Measurements from ENCODE around the gene ABTB2.
"Not testable (repeated sequence)": the region's sequence is repeated elsewhere in the genome, so short reads cannot be mapped to it uniquely, and the experiment has no call there.

ABTB2 gene

DNA sequence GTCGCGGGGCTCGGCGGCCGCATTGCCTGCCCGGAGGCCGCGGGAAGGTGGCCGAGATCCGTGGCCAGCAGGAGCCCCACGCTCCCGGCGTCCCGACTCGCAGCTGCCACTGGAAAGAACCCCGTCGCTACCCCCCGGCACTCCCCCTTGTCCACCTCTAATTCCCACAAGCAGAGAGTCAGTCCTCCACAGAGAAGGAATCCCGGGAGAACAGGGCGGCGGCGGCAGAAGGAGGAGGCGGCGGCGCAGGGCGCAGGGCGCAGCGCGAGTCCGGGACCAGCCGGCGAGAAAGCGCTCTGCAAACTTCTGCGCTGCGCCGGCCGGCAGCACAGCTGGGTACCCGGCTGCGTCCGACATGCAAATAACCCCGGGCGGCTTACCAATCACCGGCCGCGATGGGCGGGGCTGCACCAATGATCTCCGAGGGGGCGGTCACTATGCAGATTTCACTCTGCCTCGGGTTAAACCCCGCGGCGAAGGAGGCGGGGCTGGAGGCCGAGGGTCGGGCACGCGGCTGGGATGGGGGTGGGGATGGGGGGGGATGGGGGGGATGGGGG is at the start of gene ABTB2:
Gene ABTB2, minus strand, starts transcription at position 310 of the 557 bp plus-strand sequence.
- peak within 1 kb of the TSS; percentile 44 for H3K4me3 ChIP-seq (ENCODE audit: low read depth, low read length)

DNA sequence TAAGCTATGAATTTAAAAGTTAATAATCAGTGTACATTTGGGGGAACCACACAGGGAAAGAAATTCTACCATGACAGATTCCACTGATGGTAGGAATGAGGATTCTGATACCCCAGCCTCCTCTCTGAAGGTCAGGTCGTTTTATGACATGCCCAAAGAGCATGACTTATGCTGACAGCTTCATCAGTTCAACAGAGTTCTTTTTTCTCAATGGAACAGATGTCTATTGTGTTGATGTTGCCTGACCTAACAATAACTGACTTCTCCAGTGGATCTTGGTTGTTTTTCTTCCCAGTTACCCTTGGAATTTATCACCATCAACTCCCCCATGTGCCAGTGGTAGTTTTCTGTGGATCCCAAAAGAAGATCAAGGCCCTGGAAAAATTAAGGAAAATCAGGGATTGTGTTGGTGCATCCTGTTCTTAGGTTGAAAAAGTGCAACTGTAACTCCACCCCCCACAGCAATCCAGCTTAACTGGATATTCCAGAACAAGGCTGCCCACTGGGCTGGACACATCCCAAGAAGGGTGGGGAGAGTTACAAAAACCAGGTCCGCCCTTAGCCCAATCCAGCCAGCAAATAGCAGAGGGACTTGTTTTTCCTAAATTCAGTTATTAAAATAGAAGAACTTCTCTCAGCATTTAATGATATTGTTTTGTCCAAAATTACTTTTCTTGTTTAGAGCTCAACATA is 49.5 kb upstream of the ABTB2 start:
- no peak overlapping the region for H3K4me3 ChIP-seq (ENCODE audit: low read depth, low read length)

DNA sequence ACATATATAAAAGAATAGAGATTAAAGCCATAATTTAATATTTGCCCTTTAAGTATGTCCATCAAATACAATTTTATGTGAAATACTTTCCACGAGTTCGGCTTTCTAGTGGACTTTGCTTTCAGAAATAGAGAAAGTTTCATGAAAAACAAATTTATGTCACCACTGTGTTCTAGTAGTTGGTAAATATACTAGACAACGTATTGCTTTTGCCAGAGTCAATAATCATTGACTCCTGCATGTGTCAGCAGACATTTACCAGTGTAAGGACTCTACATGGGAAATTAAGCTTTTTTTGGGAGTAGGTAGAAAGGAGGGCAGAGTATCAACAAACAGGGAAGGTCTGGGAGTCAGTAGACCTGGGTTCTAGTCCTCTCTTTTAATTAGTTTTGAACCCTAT is 48.6 kb upstream of the ABTB2 start:
- H3K4me3 ChIP-seq (ENCODE audit: low read depth, low read length) = no peak overlapping the region

DNA sequence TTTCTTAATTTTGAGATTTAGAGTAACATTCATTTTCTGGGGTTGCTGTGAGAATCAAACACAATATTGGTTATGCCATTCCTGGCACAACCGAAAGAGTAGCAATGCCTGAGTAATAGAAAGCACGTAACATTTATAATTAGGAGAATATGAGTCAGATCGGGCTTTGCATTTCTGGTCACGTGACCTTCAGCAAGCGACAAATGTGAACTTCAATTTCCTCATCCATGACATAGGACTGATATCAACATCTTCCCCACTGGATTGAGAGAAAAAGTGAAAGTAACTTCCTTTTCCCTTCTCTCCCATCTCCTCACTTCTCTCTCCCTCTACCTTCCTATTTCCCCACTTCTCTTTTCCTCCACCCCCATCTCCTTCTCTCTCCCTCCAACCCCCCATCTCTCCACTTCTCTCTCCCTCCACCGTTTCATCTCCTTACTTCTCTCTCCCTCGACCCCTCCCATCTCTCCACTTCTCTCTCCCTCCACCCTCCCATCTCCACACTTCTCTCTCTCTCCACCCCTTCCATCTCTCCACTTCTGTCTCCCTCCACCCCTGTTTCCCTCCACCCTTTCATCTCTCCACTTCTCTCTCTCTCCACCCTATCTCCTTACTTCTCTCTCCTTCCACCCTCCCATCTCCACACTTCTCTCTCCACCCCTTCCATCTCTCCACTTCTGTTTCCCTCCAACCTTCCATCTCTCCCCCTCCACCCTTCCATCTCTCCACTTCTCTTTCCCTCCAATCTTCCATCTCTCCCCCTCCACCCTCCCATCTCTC is 47.5 kb upstream of the ABTB2 start:
- no peak overlapping the region for H3K4me3 ChIP-seq (ENCODE audit: low read depth, low read length)

DNA sequence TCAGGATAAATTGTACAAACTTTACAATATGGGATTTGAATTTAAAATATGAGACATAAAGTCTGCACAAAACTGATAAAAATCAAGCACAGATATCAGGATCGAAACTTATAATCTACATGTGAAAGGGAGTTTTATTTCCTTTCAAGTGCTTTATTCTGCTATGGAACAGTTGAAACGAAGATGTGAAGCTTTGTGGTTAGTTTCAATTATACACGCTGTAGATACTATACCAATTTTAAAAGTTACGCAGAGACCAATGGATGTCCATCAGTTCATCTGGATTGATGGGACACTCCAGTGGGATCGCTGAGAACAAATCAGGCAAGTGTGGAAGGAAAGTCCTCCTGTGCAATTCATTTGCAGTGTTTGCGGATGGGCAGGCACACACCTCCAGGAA is 46.5 kb upstream of the ABTB2 start:
- no peak overlapping the region for H3K4me3 ChIP-seq (ENCODE audit: low read depth, low read length)

DNA sequence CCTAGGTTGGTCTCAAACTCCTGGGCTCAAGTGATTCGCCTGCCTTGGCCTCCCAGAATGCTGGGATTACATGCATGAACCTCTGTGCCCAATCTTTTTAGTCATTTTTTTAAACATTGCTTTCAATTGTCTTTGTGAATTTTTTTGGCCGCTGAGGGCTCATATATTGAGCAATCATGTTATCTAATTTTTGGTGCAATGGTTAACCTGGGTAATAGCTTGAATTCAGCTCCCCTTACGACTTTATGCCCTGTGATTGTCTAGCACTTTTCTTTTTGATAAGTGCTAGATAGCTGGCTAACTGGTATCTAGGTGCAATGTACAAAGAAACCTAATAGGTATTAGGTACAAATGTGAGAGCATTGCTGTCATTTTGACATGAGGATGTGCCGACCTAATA is 45.6 kb upstream of the ABTB2 start:
- H3K4me3 ChIP-seq (ENCODE audit: low read depth, low read length) = no peak overlapping the region

DNA sequence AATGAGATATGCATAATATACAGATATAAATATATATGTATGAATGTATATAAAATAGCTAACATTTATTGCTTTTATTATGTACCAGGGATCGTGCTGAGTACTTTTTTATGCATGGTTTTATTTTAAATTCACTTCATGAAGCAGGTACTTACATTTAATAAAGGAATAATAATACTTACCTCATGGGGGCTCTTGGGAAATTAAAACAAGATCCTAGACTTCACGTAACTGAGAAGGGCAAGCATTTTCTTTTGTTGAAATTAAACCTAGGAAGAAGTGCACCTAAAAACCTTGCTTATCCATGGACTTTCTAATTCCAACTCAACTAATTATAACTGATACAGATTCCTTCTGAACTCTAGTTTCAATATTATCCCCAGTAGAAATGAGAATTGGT is 40.0 kb upstream of the ABTB2 start:
- H3K4me3 ChIP-seq (ENCODE audit: low read depth, low read length) = no peak overlapping the region

DNA sequence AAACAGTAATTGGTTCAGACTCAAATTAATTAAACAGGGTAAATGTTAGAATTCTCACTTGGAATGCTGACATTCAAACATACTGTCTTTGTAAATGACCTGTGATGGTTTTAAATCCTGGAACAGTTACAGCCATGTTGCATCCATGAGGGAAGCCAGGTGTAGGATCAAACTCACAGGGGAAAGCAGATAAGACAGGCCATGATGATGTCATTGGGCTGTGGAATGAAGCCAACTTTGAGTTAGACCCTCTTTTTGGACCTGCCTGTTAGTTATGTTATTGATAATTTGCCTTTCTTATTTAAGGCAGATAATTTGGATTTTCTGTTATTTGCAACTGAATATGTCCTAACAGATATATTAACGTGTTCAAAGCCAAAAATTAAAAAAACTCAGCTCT is 39.3 kb upstream of the ABTB2 start:
- H3K4me3 ChIP-seq (ENCODE audit: low read depth, low read length) = no peak overlapping the region

DNA sequence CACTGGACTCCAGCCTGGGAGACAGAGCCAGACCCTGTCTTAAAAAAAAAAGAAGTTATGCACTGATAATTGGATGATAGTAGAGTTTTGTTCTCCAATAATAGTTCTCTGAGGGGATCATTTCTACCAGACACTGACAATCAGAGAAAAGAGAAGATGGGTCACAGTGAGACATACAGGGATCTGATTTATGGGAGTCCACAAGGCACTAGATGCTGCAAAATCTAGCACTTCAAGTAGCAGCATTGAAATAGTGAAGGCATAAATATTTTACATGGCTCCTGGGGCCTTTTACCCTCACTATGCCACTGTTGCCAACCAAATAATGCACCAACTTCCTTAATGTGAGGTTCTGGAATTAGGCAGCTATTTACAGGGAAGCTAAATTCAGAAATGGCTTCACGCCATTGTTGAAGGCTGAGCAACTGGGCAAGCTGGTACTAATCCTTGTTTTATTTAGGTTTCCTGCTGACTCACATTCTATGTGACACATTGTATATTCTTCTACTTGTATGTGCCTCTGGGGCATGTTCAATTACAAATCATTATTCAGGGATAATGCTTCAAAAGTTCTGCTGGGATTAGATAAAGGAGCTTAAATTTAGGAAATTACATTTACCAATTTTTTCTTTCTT is 38.2 kb upstream of the ABTB2 start:
- H3K4me3 ChIP-seq (ENCODE audit: low read depth, low read length) = no peak overlapping the region

DNA sequence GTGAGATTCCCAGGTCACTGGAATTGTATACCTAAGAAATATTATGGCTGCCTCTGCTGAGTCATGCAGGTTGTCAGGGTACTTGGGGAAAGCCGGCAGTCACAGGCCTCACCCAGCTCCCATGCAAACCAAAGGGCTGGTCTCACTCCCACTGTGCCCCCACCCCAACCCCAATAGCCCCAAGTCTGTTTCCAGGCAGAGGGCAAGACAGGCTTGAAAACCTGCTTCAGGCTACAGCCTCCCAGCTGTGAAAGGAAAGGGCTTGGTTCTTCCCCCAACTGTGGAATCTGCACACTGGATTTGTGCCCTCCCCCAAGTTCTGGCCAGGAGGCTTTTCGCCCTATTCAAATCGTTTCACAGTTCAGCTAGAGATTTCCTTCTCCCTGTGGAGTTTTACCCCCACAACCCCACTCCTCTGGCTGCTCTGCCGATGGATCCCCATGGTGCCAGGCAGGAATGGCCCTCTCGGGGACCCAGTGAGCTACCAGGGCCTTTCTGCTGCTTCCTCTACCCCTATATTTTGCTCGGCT is 37.0 kb upstream of the ABTB2 start:
- H3K4me3 ChIP-seq (ENCODE audit: low read depth, low read length) = no peak overlapping the region

DNA sequence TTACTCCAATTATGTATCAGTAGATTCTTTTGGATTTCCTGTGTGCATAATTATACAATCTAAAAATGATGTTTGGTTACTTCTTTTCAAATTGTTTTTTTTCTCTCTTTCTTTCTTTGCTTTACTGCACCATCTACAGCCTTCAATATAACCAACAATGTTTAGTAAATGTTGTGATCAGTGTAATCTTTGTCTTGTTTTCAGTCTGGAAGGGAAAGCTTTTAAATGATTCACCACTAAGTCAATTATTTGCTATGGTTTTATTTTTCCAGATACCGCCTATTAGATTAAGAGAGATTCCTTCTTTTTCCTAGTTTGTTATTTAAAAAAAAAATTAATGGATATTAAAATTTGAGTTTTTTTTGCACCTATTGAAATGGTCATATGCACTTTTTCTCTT is 29.8 kb upstream of the ABTB2 start:
- no peak overlapping the region for H3K4me3 ChIP-seq (ENCODE audit: low read depth, low read length)

DNA sequence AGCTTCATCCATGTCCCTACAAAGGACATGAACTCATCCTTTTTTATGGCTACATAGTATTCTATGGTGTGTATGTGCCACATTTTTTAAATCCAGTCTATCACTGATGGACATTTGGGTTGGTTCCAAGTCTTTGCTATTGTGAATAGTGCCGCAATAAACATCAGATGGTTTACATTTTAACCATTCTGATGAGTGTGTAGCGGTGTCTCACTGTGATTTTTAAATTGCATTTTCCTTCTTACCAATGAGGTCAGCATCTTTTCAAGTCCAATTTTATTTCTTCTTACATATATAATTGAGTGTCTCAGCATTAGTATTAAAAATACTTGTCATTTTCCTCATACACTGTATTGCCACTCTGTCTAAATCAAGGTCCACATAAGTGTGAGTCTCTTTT is 28.5 kb upstream of the ABTB2 start:
- H3K4me3 ChIP-seq (ENCODE audit: low read depth, low read length) = not testable (repeated sequence)

DNA sequence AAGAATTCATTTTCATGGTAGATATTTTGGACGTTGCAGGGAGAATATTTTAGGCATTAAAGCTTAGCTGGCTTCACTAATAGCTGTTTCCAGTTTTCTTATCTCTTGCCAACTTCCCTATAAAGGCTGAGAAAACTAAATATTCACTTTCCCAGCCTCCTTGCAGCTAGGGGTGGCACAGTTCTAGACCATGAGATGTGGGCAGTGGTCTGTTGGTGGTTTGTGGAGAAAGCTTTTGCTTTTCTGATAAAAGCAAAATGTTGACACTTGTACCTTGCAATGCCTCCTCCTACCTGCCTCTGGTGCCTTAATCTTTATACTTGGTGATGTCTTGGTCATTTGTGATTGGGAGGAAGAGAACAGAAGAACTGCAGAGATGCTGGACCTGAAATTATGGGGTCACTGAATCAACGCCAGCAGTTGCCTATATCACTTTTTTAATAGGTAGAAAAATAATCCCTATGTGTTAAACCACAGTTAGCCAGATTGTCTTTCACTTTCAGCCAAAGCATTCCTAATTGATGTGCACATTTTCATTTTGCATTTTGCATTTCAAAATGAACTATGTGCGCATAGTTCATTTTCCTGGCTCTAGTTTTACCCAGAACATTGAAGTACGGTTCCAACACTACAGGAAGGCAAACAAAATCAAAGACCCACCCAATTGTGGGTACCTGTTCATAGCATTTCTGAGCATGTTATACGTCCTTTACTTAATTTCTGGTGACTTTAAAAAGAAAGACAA is 24.9 kb upstream of the ABTB2 start:
- no peak overlapping the region for H3K4me3 ChIP-seq (ENCODE audit: low read depth, low read length)

DNA sequence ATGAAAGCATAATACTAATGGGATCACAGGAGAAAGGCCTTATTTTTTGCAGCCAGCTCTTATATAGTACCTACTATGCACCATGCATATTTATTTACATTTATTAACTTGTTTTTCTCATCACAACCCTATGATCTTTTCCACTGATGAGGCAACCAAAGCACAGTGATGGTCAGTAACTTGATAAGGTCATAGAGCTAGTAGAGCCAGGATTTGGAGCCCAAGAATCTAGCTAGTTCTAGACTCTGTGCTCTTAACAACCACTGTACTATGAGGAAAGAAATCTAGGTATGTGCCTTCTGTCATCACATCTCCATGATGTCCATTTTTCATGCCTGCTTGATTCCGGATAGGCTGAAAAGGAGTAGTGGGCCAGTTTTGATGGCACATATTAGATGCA is 24.0 kb upstream of the ABTB2 start:
- H3K4me3 ChIP-seq (ENCODE audit: low read depth, low read length) = no peak overlapping the region

DNA sequence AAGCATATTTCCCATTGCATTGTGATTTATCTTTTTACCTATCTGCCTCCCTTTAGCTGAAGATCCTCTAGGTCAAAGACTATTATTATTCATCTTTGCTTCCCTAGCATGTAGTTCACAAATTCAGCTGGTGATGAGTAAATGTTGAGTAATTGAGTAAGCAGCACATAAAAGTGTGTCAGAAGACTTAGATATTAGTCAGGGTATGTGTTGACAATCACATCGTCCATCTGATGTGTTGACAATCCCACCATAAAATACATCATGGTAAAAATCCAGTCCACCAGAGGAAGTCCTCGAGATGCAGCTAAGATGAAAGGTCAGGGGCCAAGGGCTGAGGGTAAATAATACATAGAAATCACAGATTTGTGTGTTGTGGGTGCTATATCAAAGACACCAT is 22.9 kb upstream of the ABTB2 start:
- no peak overlapping the region for H3K4me3 ChIP-seq (ENCODE audit: low read depth, low read length)

DNA sequence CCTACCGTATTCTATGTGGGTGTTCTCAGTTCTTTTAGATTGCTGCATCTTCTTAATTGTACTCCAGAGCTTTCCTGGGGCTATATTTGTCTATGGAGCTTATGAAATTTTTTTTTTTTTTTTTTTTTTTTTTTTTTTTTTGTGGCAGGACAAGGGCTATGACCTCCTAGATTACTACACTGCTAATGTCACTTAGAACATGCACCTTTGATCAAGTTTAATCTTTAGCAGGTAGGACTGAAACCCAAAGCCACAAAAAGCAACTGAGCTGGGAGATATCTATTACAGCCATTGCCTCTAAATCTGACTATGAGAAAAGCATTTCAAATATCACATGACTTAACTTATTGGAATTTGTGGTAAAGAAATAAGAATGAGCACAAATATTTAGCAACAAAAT is 21.7 kb upstream of the ABTB2 start:
- no peak overlapping the region for H3K4me3 ChIP-seq (ENCODE audit: low read depth, low read length)

DNA sequence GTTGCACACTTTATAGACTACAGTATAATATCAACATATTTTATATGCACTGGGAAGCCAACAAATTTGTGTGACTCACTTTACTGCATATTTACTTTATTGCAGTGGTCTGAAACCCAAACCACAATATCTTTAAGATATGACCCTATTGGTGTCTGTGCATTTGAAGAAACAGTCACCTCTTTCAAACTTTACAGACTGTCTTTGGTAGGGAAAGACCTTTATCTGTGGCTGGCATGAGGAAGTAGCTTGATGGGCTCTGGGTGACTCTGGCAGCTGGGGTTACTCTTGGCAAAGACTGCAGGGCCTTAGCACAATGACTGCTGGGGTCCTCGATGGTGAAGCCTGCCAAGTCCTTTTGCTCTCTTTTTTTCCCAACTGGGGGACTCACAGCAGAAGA is 21.3 kb upstream of the ABTB2 start:
- H3K4me3 ChIP-seq (ENCODE audit: low read depth, low read length) = no peak overlapping the region

DNA sequence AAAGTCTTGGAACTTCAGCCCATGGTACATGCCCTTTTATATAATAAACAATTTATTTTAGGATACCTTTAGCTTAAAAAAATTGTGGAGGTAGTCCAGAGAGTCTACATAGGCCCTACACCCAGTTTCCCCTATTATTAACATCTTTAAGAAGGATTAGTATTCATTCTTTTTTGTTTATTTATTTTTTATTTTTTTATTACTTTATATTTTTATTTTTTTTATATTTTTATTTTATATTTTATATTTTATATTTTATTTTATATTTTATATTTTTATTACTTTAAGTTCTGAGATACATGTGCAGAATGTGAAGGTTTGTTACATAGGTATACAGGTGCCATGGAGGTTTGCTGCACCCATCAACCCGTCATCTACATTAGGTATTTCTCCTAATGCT is 15.9 kb upstream of the ABTB2 start:
- no peak overlapping the region for H3K4me3 ChIP-seq (ENCODE audit: low read depth, low read length)

DNA sequence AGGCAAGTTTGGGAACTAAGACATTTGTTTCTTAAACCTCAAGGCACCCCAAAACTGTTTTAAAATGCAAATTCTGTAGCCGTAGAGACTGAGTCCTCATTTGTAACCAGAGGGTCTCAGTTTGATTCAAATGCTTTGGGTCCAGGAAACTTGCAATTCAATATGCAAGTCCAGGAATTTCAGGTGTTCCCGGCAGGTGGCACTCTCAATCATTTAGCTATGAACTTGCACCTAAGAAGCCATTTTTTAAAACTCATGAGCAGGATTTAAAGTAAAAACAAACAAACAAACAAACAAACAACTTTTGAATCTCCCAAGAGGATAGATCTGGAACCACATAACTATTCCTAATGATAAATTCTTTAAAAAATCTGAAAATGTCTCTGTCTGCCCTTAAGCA is 8.7 kb upstream of the ABTB2 start:
- H3K4me3 ChIP-seq (ENCODE audit: low read depth, low read length) = no peak overlapping the region

DNA sequence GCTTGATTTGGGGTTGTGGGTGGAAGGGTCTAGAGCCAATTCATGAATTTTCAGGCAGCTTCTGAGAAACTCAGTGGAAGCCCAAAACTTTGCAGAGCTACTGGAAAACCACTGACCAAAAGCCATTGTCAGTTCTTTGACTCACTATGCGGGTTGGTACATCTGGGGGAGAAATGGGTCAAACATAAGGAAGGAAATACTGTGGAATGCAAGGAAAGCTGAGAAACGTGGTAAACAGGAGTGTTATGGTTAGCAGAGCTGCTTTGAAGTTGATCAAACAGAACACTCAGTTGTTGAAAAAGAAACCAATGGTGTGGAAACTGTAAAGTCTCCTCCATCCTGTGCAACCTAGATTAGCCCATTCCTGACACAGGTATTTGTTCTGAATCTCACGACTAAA is 6.3 kb upstream of the ABTB2 start:
- H3K4me3 ChIP-seq (ENCODE audit: low read depth, low read length) = no peak overlapping the region

Data from iPS-11a (cell line).